ENCODE measurements around the gene OR1A1. TPM values are rescaled to one million over a fixed set of nuclear protein-coding genes. Genes with fewer than 3 reads are reported as not detected.

The OR1A1 gene
- total and polyA plus RNA-seq, 2 of the 8 experiments (the other 6 are each of a cell fraction or from before 2014, with no cell fraction given) = not detected

- POLR2A ChIA-PET (ENCODE audit: partially characterized antibody) = no interaction called here
- Histone ChIP-seq H2BK5ac (ENCODE audit: low read depth, low read length) (no peak overlapping the region), H3K79me1 (ENCODE audit: low read depth, low read length) (no peaks in the 10 kb centered on the region), H3K27ac (ENCODE audit: low read depth, low read length) (no peak overlapping the region), H3K4me1 (replicated peaks in 1 of 4; ENCODE audit: control insufficient read depth in 3 of 4, insufficient read depth in 4 of 4, low read length in 3 of 4) (no peaks in the 10 kb centered on the region), H3K4ac (replicated peaks; ENCODE audit: insufficient read length, low read depth, low read length) (no peak overlapping the region), H4K91ac (replicated peaks; ENCODE audit: insufficient read length, low read length) (no peak overlapping the region), H4K20me1 (replicated peaks in 1 of 2; ENCODE audit: control insufficient read depth in 1 of 2, insufficient read depth in 2 of 2, low read length in 2 of 2) (no peaks in the 10 kb centered on the region), H2AFZ (ENCODE audit: low read length) (no peak overlapping the region), H3K23ac (ENCODE audit: insufficient read length) (no peak overlapping the region), H3K79me2 (ENCODE audit: control insufficient read depth in 1 of 2, insufficient read depth in 2 of 2, low read length in 2 of 2) (no peaks in the 10 kb centered on the region), H3K4me2 (ENCODE audit: insufficient read depth in 1 of 2, low read depth in 2 of 2, low read length in 2 of 2) (no peak overlapping the region), H4K5ac (ENCODE audit: insufficient read length, low read depth, low read length) (no peak overlapping the region), H3K36me3 (ENCODE audit: control insufficient read depth in 2 of 4, insufficient read depth in 4 of 4, low read length in 3 of 4) (no peaks in the 10 kb centered on the region), H2BK12ac (ENCODE audit: low read depth, low read length) (no peak overlapping the region), H3K9ac (replicated peaks in 1 of 4; ENCODE audit: extremely low read depth in 1 of 4, low read depth in 3 of 4, low read length in 3 of 4) (no peak overlapping the region), H3K4me3 (ENCODE audit: extremely low read depth in 1 of 4, insufficient read depth in 2 of 4, low read depth in 3 of 4, low read length in 4 of 4) (no peak overlapping the region), H3K27me3 (replicated peaks in 1 of 4; ENCODE audit: control insufficient read depth in 3 of 4, extremely low read depth in 1 of 4, insufficient read depth in 3 of 4, low read length in 3 of 4) (0 out of 7 replicates have a peak, but pooled peaks cover 0 to 3% (median 0%) of the 10 kb centered on the region in 4 experiments), H2AK5ac (ENCODE audit: low read depth, low read length) (no peak overlapping the region), H2BK20ac (ENCODE audit: low read length) (no peak overlapping the region), H3K9me3 (ENCODE audit: insufficient read depth in 2 of 2, low read depth in 1 of 2, low read length in 1 of 2) (peaks cover 11 to 44% of the 10 kb centered on the region in 2 experiments; a peak in 3 of 4 replicates), H3K14ac (ENCODE audit: insufficient read length) (no peak overlapping the region), H2BK120ac (replicated peaks; ENCODE audit: low read depth, low read length) (no peak overlapping the region), H3K18ac (ENCODE audit: extremely low read depth, low read length) (no peak overlapping the region), H2BK15ac (ENCODE audit: low read length) (0 out of 2 replicates have a peak overlapping the region, but pooled peaks have one; percentile 46), H3K56ac (replicated peaks; ENCODE audit: insufficient read length, low read depth, low read length) (no peak overlapping the region), H4K8ac (ENCODE audit: extremely low read depth, insufficient read depth, low read length) (no peak overlapping the region), H3K23me2 (ENCODE audit: low read depth, low read length) (no peaks in the 10 kb centered on the region; the same call in 1 of the 2 replicates)
- CTCF ChIA-PET (ENCODE audit: partially characterized antibody) = no interaction called here
- no peak for DNase-seq (ENCODE audit: low read depth in 1 of 2, low spot score in 2 of 2)
- no peak for FAIRE-seq
- 86% methylated on average over 10 of the region's 13 CpGs; no CpG with 5 or more reads in 1 of the 2 experiments for WGBS, 2 experiments (ENCODE audit: extremely low coverage in 1 of 2, insufficient coverage in 1 of 2, insufficient read length in 1 of 2, insufficient replicate concordance in 2 of 2, low coverage in 1 of 2, low lambda C conversion rate in 2 of 2, missing lambda C conversion rate in 1 of 2)
- TF ChIP-seq TEAD4 (IDR thresholded peaks at IDR 0.05; ENCODE audit: low read depth, low read length) (no peak), TBP (IDR thresholded peaks at IDR 0.05; ENCODE audit: low read depth, low read length) (no peak), MAX (IDR thresholded peaks at IDR 0.05) (no peak), RBBP5 (IDR thresholded peaks at IDR 0.05; ENCODE audit: borderline replicate concordance, low read depth, low read length) (no peak), CBX8 (IDR thresholded peaks at IDR 0.05; ENCODE audit: borderline replicate concordance, low read depth, low read length) (no peak), POU5F1 (IDR thresholded peaks at IDR 0.05; ENCODE audit: low read depth, low read length) (no peak), TCF12 (IDR thresholded peaks at IDR 0.05; ENCODE audit: low read depth, low read length) (no peak), SP1 (IDR thresholded peaks at IDR 0.05; ENCODE audit: low read depth, low read length) (no peak), JUN (IDR thresholded peaks at IDR 0.05; ENCODE audit: low read depth, low read length) (no peak), RNF2 (IDR thresholded peaks at IDR 0.05; ENCODE audit: borderline replicate concordance, low read depth, low read length, missing control alignments, poor library complexity, severe bottlenecking) (no peak), EP300 (IDR thresholded peaks at IDR 0.05; ENCODE audit: borderline replicate concordance in 1 of 2, low read depth in 2 of 2, low read length in 2 of 2) (no peak), CTBP2 (IDR thresholded peaks at IDR 0.05; ENCODE audit: borderline replicate concordance, insufficient read depth, insufficient read length, low read length) (no peak)
- TF ChIP-seq, protein P1, sequence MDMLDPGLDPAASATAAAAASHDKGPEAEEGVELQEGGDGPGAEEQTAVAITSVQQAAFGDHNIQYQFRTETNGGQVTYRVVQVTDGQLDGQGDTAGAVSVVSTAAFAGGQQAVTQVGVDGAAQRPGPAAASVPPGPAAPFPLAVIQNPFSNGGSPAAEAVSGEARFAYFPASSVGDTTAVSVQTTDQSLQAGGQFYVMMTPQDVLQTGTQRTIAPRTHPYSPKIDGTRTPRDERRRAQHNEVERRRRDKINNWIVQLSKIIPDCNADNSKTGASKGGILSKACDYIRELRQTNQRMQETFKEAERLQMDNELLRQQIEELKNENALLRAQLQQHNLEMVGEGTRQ (IDR thresholded peaks at IDR 0.05; ENCODE audit: low read length) = no peak
Measured at GRCh38 chr17:3260600-3260999, 53.1 kb downstream of the OR1A1 start.
